Stimulated activated CD8-positive, alpha-beta memory T cell treated with anti-CD3 and anti-CD28 coated beads, Interleukin-7, amount 100 ng/mL, for 24 hours (primary cell): ENCODE data around the gene ZNF175.
"Not testable (repeated sequence)": the region's sequence is repeated elsewhere in the genome, so short reads cannot be mapped to it uniquely, and the experiment has no call there.

Experiments used
- DNase-seq: peaks from one replicate; pipeline ENCODE4 v3.0.0-alpha.2; 2020; ENCODE audit warnings: low read depth

Gene ZNF175

GRCh38 chr19:51628153-51628939, 57.3 kb downstream of the ZNF175 start:
- DNase-seq: no peak

- DNase-seq: not testable (repeated sequence)
These were observed 59.2 kb downstream of the ZNF175 start, which contains the start of gene SIGLEC5 for GRCh38 chr19:51630315-51630714. SIGLEC5 (minus strand) TSS chr19:51630401; CDS start chr19:51630335, 66 bp downstream.

GRCh38 chr19:51632126-51632525, 61.0 kb downstream of the ZNF175 start:
- DNase-seq: no peak

- DNase-seq: no peak
These were observed 66.4 kb downstream of the ZNF175 start for GRCh38 chr19:51637362-51637978.

GRCh38 chr19:51639916-51640315, 68.8 kb downstream of the ZNF175 start:
- no peak for DNase-seq

- DNase-seq: no peak
These were observed 69.3 kb downstream of the ZNF175 start for GRCh38 chr19:51640386-51640785.

- no peak for DNase-seq
These were observed 70.6 kb downstream of the ZNF175 start for GRCh38 chr19:51641648-51642047.
